GM10266 (cell line): ENCODE data around the gene GGACT.

Experiments
- DNase-seq: peaks from one replicate; pipeline ENCODE4 v3.0.0; 2012; ENCODE audit errors: extremely low spot score
- TF ChIP-seq, protein P1 (sequence below): IDR thresholded peaks from 2 replicates; pipeline ENCODE4 v1.5.1; 2012; ENCODE audit warnings: mild to moderate bottlenecking, low read depth; ENCODE audit not compliant: control insufficient read depth, insufficient read depth; ENCODE audit errors: missing control alignments

Gene GGACT

GRCh38 chr13:100530671-100531213 is 57.8 kb downstream of the GGACT start:
- DNase-seq, result no peak
- TF ChIP-seq, protein P1, sequence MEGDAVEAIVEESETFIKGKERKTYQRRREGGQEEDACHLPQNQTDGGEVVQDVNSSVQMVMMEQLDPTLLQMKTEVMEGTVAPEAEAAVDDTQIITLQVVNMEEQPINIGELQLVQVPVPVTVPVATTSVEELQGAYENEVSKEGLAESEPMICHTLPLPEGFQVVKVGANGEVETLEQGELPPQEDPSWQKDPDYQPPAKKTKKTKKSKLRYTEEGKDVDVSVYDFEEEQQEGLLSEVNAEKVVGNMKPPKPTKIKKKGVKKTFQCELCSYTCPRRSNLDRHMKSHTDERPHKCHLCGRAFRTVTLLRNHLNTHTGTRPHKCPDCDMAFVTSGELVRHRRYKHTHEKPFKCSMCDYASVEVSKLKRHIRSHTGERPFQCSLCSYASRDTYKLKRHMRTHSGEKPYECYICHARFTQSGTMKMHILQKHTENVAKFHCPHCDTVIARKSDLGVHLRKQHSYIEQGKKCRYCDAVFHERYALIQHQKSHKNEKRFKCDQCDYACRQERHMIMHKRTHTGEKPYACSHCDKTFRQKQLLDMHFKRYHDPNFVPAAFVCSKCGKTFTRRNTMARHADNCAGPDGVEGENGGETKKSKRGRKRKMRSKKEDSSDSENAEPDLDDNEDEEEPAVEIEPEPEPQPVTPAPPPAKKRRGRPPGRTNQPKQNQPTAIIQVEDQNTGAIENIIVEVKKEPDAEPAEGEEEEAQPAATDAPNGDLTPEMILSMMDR, result no peak

- no peak for DNase-seq
Observed at GRCh38 chr13:100529666-100530377, 58.8 kb downstream of the GGACT start.

GRCh38 chr13:100528820-100529219 is 59.8 kb downstream of the GGACT start:
- DNase-seq, result no peak
- TF ChIP-seq, protein P1, result no peak

More at GRCh38 chr13:100529666-100530377, 58.8 kb downstream of the GGACT start:
- TF ChIP-seq, protein P1, result no peak

- TF ChIP-seq, protein P1, result no peak
- no peak for DNase-seq
Observed at GRCh38 chr13:100528353-100528752, 60.2 kb downstream of the GGACT start.

GRCh38 chr13:100527644-100528043 is 60.9 kb downstream of the GGACT start:
- no peak for DNase-seq
- TF ChIP-seq, protein P1, result no peak

- DNase-seq, result no peak
- TF ChIP-seq, protein P1, result no peak
Observed at GRCh38 chr13:100526318-100527000, 62.1 kb downstream of the GGACT start.
